ENCODE data around the gene IRF2.

GRCh38 chr4:184424279-184424678, 50.1 kb downstream of the IRF2 start:
- TF ChIP-seq CTCF (IDR thresholded peaks at IDR 0.05): no peak
- TF ChIP-seq POLR2A (IDR thresholded peaks at IDR 0.05; ENCODE audit: low read depth): no peak
- TF ChIP-seq POLR2AphosphoS5 (IDR thresholded peaks at IDR 0.05): no peak
- TF ChIP-seq EP300 (IDR thresholded peaks at IDR 0.05): no peak
